Measurements from ENCODE around the gene TRAK2.

DNA sequence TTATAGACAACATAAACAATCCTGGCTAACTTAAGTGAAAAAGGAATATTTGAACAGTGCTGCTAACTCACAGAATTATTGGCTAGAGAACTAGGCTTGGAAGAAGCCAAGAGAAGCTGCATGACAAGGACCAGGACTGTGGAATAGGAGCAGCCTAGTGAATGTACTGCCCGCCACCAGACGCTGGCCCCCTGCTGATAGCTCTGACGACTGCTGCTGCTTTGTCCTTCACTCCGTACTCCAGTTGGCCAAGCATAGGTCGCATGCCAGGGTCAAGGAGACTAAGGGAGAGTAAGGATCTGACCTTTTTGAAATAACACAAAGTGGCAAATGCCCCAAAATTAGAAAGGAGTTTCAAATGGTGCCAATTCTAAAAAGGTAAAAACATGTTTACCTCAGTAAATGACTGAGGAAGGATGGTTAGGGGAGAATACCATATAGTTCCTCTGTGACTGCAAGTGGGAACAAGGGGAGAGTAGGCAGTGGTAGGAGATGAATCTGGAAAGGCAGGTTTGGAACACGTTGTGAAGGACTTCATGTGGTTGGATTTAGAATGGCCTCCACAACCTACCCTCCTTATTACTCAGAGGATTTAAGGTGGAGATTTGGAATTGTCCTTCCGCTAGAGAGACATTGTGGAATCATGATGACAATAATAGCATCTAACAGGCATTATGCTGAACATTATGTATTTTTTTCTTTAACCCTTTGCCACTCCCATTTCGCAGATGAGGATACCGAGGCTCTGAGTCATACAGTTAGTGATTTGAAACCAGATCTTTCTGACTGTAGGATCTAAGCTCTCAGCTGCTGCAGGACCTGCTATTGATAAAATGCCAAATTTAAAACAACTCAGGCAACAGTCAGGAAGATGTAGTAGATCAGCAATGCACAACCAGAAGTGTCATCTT, 19.8 kb upstream of the TRAK2 start:
- TF ChIP-seq, protein P1, sequence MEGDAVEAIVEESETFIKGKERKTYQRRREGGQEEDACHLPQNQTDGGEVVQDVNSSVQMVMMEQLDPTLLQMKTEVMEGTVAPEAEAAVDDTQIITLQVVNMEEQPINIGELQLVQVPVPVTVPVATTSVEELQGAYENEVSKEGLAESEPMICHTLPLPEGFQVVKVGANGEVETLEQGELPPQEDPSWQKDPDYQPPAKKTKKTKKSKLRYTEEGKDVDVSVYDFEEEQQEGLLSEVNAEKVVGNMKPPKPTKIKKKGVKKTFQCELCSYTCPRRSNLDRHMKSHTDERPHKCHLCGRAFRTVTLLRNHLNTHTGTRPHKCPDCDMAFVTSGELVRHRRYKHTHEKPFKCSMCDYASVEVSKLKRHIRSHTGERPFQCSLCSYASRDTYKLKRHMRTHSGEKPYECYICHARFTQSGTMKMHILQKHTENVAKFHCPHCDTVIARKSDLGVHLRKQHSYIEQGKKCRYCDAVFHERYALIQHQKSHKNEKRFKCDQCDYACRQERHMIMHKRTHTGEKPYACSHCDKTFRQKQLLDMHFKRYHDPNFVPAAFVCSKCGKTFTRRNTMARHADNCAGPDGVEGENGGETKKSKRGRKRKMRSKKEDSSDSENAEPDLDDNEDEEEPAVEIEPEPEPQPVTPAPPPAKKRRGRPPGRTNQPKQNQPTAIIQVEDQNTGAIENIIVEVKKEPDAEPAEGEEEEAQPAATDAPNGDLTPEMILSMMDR (IDR thresholded peaks at IDR 0.05): no peak
- TF ChIP-seq POLR2A (IDR thresholded peaks at IDR 0.05) (no peak), EP300 (IDR thresholded peaks at IDR 0.05) (no peak), POLR2AphosphoS5 (IDR thresholded peaks at IDR 0.05) (no peak)
